ENCODE results near the gene HIPK2. TPM values are rescaled to one million over a fixed set of nuclear protein-coding genes. Genes with fewer than 3 reads are reported as not detected.

Gene HIPK2
- total RNA-seq, 1 experiment from 2014 or later, result 30.7 TPM

- DNase-seq (ENCODE audit: low spot score), result no peak
- no peak overlapping the region for H3K4me3 ChIP-seq (ENCODE audit: low read depth, low read length, poor library complexity, severe bottlenecking)
- intact Hi-C loops (cut with micrococcal nuclease; ENCODE audit: unreplicated experiment), result no loop called here
- H3K4me1 ChIP-seq (ENCODE audit: insufficient read depth, low read length, poor library complexity, severe bottlenecking), result no peaks in the 10 kb centered on the region
- TF ChIP-seq, protein P1, sequence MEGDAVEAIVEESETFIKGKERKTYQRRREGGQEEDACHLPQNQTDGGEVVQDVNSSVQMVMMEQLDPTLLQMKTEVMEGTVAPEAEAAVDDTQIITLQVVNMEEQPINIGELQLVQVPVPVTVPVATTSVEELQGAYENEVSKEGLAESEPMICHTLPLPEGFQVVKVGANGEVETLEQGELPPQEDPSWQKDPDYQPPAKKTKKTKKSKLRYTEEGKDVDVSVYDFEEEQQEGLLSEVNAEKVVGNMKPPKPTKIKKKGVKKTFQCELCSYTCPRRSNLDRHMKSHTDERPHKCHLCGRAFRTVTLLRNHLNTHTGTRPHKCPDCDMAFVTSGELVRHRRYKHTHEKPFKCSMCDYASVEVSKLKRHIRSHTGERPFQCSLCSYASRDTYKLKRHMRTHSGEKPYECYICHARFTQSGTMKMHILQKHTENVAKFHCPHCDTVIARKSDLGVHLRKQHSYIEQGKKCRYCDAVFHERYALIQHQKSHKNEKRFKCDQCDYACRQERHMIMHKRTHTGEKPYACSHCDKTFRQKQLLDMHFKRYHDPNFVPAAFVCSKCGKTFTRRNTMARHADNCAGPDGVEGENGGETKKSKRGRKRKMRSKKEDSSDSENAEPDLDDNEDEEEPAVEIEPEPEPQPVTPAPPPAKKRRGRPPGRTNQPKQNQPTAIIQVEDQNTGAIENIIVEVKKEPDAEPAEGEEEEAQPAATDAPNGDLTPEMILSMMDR (conservative IDR thresholded peaks at IDR 0.05; ENCODE audit: low read depth, low read length), result no peak
- TF ChIP-seq EZH2 (IDR thresholded peaks at IDR 0.05; ENCODE audit: borderline replicate concordance, low read depth, low read length, poor library complexity, severe bottlenecking), result no peak
- no peaks in the 10 kb centered on the region for H3K36me3 ChIP-seq (ENCODE audit: insufficient read depth, low read length, poor library complexity, severe bottlenecking)
- no peak overlapping the region for H3K27ac ChIP-seq (ENCODE audit: low read depth, low read length, poor library complexity, severe bottlenecking)
- ChIA-PET POLR2A (ENCODE audit: low non-redundant PET) (no interaction called here), CTCF (no interaction called here)
- H3K27me3 ChIP-seq (replicated peaks; ENCODE audit: insufficient read depth, low read depth, low read length, poor library complexity), result no peaks in the 10 kb centered on the region
- BruUV-seq (replicated peaks), result no TSS peak
- H3K9me3 ChIP-seq (ENCODE audit: low read depth, low read length, poor library complexity, severe bottlenecking), result peaks cover 6% of the 10 kb centered on the region
Measured at GRCh38 chr7:139687980-139688632, 89.7 kb downstream of the HIPK2 start.

GRCh38 chr7:139687211-139687954 is 90.4 kb downstream of the HIPK2 start:
- CTCF ChIA-PET, result no interaction called here
- H3K9me3 ChIP-seq (ENCODE audit: low read depth, low read length, poor library complexity, severe bottlenecking), result peaks cover 6% of the 10 kb centered on the region
- no peaks in the 10 kb centered on the region for H3K27me3 ChIP-seq (replicated peaks; ENCODE audit: insufficient read depth, low read depth, low read length, poor library complexity)
- no peaks in the 10 kb centered on the region for H3K36me3 ChIP-seq (ENCODE audit: insufficient read depth, low read length, poor library complexity, severe bottlenecking)
- H3K4me1 ChIP-seq (ENCODE audit: insufficient read depth, low read length, poor library complexity, severe bottlenecking), result no peaks in the 10 kb centered on the region
- H3K27ac ChIP-seq (ENCODE audit: low read depth, low read length, poor library complexity, severe bottlenecking), result no peak overlapping the region
- intact Hi-C loops (cut with micrococcal nuclease; ENCODE audit: unreplicated experiment), result no loop called here
- BruUV-seq (replicated peaks), result no TSS peak
- no peak overlapping the region for H3K4me3 ChIP-seq (ENCODE audit: low read depth, low read length, poor library complexity, severe bottlenecking)
- POLR2A ChIA-PET (ENCODE audit: low non-redundant PET), result no interaction called here
- TF ChIP-seq EZH2 (IDR thresholded peaks at IDR 0.05; ENCODE audit: borderline replicate concordance, low read depth, low read length, poor library complexity, severe bottlenecking), result no peak
- TF ChIP-seq, protein P1 (conservative IDR thresholded peaks at IDR 0.05; ENCODE audit: low read depth, low read length), result no peak
- no peak for DNase-seq (ENCODE audit: low spot score)

DNA sequence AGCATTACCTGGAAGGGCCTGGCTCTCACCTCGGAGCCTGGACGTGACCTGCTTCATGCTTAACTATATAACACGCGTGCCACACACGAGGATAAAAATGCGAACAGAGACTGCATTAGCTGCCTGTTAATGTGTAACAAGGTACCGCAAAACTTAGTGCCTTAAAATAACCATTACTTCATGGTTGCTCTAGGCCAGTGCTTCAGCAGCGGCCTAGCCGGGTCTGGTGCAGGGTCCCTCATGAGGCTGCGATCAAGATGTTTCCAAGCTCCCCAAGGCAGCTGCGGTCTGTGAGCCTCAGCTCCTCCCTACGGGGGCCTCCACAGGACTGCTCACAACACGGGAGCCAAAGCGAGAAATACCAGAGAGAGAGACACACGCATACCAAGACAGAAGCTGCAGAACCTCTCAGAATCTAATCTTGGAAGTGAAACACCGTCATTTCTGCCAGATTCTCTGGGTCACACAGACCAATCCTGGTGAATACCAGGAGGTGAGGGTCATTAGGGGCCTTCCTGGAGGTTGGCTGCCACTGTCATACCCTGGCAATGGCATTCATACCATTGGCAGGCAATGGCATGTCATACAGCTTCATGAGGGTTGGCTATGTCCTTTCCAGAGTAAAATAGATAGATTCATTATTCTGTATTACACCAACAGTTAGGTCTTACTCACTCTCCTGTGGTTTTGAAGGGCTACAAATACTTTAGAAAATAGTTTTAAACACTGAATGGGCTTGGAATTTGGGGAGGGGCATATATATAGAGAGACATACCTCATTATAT is 94.5 kb downstream of the HIPK2 start:
- Histone ChIP-seq H3K27ac (ENCODE audit: low read depth, low read length, poor library complexity, severe bottlenecking) (no peak overlapping the region), H3K36me3 (ENCODE audit: insufficient read depth, low read length, poor library complexity, severe bottlenecking) (no peaks in the 10 kb centered on the region), H3K4me3 (ENCODE audit: low read depth, low read length, poor library complexity, severe bottlenecking) (no peak overlapping the region), H3K27me3 (replicated peaks; ENCODE audit: insufficient read depth, low read depth, low read length, poor library complexity) (no peaks in the 10 kb centered on the region), H3K9me3 (ENCODE audit: low read depth, low read length, poor library complexity, severe bottlenecking) (peaks cover 6% of the 10 kb centered on the region), H3K4me1 (ENCODE audit: insufficient read depth, low read length, poor library complexity, severe bottlenecking) (peaks cover 12% of the 10 kb centered on the region)
- no TSS peak for BruUV-seq (replicated peaks)
- ChIA-PET POLR2A (ENCODE audit: low non-redundant PET) (no interaction called here), CTCF (no interaction called here)
- no peak for DNase-seq (ENCODE audit: low spot score)
- TF ChIP-seq, protein P1 (conservative IDR thresholded peaks at IDR 0.05; ENCODE audit: low read depth, low read length), result no peak
- no peak for TF ChIP-seq EZH2 (IDR thresholded peaks at IDR 0.05; ENCODE audit: borderline replicate concordance, low read depth, low read length, poor library complexity, severe bottlenecking)
- intact Hi-C loops (cut with micrococcal nuclease; ENCODE audit: unreplicated experiment), result no loop called here
